HepG2 (cell line): Measurements from ENCODE around the gene AIF1. TPM values are rescaled to one million over a fixed set of nuclear protein-coding genes. Genes with fewer than 3 reads are reported as not detected.

Experiments
- AHR ChIP-seq: IDR thresholded peaks from 2 replicates; pipeline ENCODE4 v1.6.1; 2018; ENCODE audit warnings: missing genetic modification reagents, missing compliant biosample characterization
- ASH2L ChIP-seq: fragments of 300-600, 200-600 bp; sonication (generic); IDR thresholded peaks from 2 replicates; pipeline ENCODE4 v1.7.0; 2017; ENCODE audit warnings: low read depth, mild to moderate bottlenecking, moderate library complexity, mixed read lengths, low read length; ENCODE audit not compliant: insufficient read length
- DMAP1 ChIP-seq: IDR thresholded peaks from 2 replicates; pipeline ENCODE4 v1.6.1; 2016
- HMG20A ChIP-seq: IDR thresholded peaks from 2 replicates; pipeline ENCODE4 v1.6.1; 2016; ENCODE audit warnings: borderline replicate concordance
- KAT8 ChIP-seq: IDR thresholded peaks from 2 replicates; pipeline ENCODE4 v1.6.1; 2016; ENCODE audit warnings: missing genetic modification reagents, missing compliant biosample characterization
- MAFK ChIP-seq, 2 experiments: IDR thresholded peaks in 1 of 2; conservative IDR thresholded peaks in 1 of 2; 2 replicates each; pipeline ENCODE4 v1.6.1; 2011; ENCODE audit warnings: improper control_type of control experiment in 2 of 2, low read length in 2 of 2
- MEF2D ChIP-seq: sonication (generic); formaldehyde crosslinking; IDR thresholded peaks from 2 replicates; pipeline ENCODE4 v1.5.1; 2020; ENCODE audit warnings: mild to moderate bottlenecking, missing genetic modification reagents
- PITX1 ChIP-seq: sonication (generic); formaldehyde crosslinking; IDR thresholded peaks from 2 replicates; pipeline ENCODE4 v1.5.1; 2020; ENCODE audit warnings: mild to moderate bottlenecking, missing genetic modification reagents
- RAD21 ChIP-seq: fragments of 450-650 bp; formaldehyde crosslinking; IDR thresholded peaks from 2 replicates; pipeline ENCODE4 v1.5.0; 2020; ENCODE audit warnings: mild to moderate bottlenecking
- RCOR2 ChIP-seq: IDR thresholded peaks from 2 replicates; pipeline ENCODE4 v1.6.1; 2016; ENCODE audit warnings: missing biosample characterization, missing genetic modification reagents
- RNF2 ChIP-seq: fragments of 450-650 bp; conservative IDR thresholded peaks from 2 replicates; pipeline ENCODE4 v1.6.1; 2016; ENCODE audit warnings: low read depth
- SALL1 ChIP-seq: sonication (generic); formaldehyde crosslinking; IDR thresholded peaks from 2 replicates; pipeline ENCODE4 v1.8.0; 2022; ENCODE audit warnings: mild to moderate bottlenecking, missing genetic modification reagents
- SMC3 ChIP-seq: IDR thresholded peaks from 2 replicates; pipeline ENCODE4 v1.6.1; 2011; ENCODE audit warnings: low read length, improper control_type of control experiment
- SNRNP70 ChIP-seq: fragments of 200-400 bp; formaldehyde crosslinking; IDR thresholded peaks from 2 replicates; pipeline ENCODE4 v1.6.1; 2017; ENCODE audit warnings: mild to moderate bottlenecking, low read depth, low read length, moderate library complexity
- TSC22D2 ChIP-seq: sonication (generic); formaldehyde crosslinking; IDR thresholded peaks from 2 replicates; pipeline ENCODE4 v1.5.1; 2020; ENCODE audit warnings: missing genetic modification reagents, mild to moderate bottlenecking, borderline replicate concordance
- ZBTB1 ChIP-seq: sonication (generic); formaldehyde crosslinking; IDR thresholded peaks from 2 replicates; pipeline ENCODE4 v1.4.0; 2020; ENCODE audit warnings: missing genetic modification reagents, borderline replicate concordance
- ZNF121 ChIP-seq: sonication (generic); formaldehyde crosslinking; IDR thresholded peaks from 2 replicates; pipeline ENCODE4 v1.5.0; 2020; ENCODE audit warnings: mild to moderate bottlenecking, missing genetic modification reagents
- ZNF3 ChIP-seq: IDR thresholded peaks from 2 replicates; pipeline ENCODE4 v1.7.0; 2017; ENCODE audit warnings: inconsistent platforms
- ZNF337 ChIP-seq: sonication (generic); formaldehyde crosslinking; IDR thresholded peaks from 2 replicates; pipeline ENCODE4 v1.5.1; 2020; ENCODE audit warnings: missing genetic modification reagents, low read depth, mild to moderate bottlenecking, borderline replicate concordance
- ZNF629 ChIP-seq: sonication (generic); formaldehyde crosslinking; conservative IDR thresholded peaks from 2 replicates; pipeline ENCODE4 v1.5.0; 2020; ENCODE audit warnings: missing genetic modification reagents
- ZNF775 ChIP-seq: sonication (generic); formaldehyde crosslinking; IDR thresholded peaks from 2 replicates; pipeline ENCODE4 v1.4.0; 2020; ENCODE audit warnings: missing genetic modification reagents, mild to moderate bottlenecking, moderate library complexity, borderline replicate concordance
- polyA plus RNA-seq, 8 experiments: library from polyadenylated mRNA; depleted of rRNA in 3 of 8; stranded (reverse) in 7 of 8; unstranded in 1 of 8; fragments of >200 nt; fragmentation: Illumina TruSeq in 4 of 8; extraction: Trizol in 4 of 8; gene quantifications; 2 replicates each; pipeline versions ENCODE4 v1.2.1 to v1.2.3, GENCODE V29; 2011 to 2016; ENCODE audit warnings: low read depth in 4 of 8, missing spikeins in 1 of 8, mixed read lengths in 1 of 8; ENCODE audit not compliant: insufficient read depth in 1 of 8
- total RNA-seq, 5 experiments: library from RNA; depleted of rRNA; stranded (reverse); fragments of >200 nt; fragmentation: Illumina TruSeq; extraction: Trizol; gene quantifications; 2 replicates each; pipeline ENCODE4 v1.2.3, GENCODE V29; 2016; ENCODE audit warnings: low read depth in 1 of 5
- TF ChIP-seq, protein P1 (sequence below): sonication (generic); formaldehyde crosslinking; IDR thresholded peaks from 2 replicates; pipeline ENCODE4 v1.4.0; 2020; ENCODE audit warnings: mild to moderate bottlenecking, missing genetic modification reagents
- TF ChIP-seq, protein P2 (sequence below): sonication (generic); formaldehyde crosslinking; IDR thresholded peaks from 2 replicates; pipeline ENCODE4 v1.9.0; 2021; ENCODE audit warnings: missing genetic modification reagents, borderline replicate concordance
- TF ChIP-seq, protein P3 (sequence below): sonication (generic); formaldehyde crosslinking; IDR thresholded peaks from 2 replicates; pipeline ENCODE4 v1.4.0; 2020; ENCODE audit warnings: missing genetic modification reagents, mild to moderate bottlenecking, borderline replicate concordance

Gene AIF1
- total and polyA plus RNA-seq, 2 of the 13 experiments (the other 11 are each of a cell fraction or from before 2014, with no cell fraction given): 1.5 TPM; not detected in 1

DNA sequence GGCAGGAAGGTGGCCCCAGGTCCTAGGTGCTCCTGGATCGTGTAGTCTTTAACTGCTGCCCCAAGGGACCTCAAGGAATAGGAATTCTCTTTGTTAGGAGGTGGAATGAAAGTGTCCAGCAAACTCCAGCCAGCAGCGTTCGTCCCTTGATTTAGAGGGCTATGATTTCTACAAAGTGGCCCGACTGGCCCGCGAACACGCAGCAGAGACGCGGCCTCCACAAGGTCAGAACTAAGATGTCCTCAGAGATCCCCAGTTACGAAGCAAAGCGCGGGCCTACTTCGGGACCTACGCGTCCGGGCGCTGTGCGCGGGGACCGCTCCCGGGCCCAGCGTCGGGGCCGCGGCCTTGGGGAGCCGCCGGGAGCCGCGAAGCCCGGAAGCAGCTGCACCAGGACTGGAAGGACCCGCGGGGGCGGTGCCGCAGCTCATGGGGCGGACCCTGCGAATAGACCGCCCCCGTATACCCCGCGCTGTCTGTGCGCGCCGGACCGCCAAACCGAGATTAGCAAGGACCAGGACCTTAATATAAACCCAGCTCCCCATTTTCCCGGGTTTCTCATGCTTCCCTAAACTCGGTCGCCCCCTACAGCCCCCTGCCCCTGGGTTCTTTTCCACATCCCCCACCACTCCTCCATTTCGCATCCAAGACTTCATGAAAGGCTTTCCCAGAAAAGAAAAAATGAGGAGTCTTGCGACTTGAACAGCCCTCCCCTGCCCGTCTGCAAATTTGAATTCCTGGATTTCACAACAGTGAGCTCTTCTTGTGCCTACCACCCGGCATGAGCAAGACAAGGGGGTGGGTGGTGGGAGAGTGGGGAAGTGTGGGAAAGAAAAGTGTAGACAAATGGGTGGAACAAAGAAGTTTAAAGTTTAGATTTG, 45.6 kb downstream of the AIF1 start, which contains the start of gene C6orf47 (continued):
- TF ChIP-seq KAT8: peak; percentile 87
- no peak for TF ChIP-seq ZNF775 (CRISPR knock-in tag)
- TF ChIP-seq, protein P1, sequence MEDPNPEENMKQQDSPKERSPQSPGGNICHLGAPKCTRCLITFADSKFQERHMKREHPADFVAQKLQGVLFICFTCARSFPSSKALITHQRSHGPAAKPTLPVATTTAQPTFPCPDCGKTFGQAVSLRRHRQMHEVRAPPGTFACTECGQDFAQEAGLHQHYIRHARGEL (CRISPR knock-in tag): no peak; the same call in 1 of the 2 replicates
- 0 out of 2 replicates have a peak, but pooled peaks have one; percentile 23 for TF ChIP-seq TSC22D2
- TF ChIP-seq RNF2: no peak; the same call in 1 of the 2 replicates
- peak; percentile 81 for TF ChIP-seq SALL1 (CRISPR knock-in tag)
- TF ChIP-seq SMC3: no peak
- TF ChIP-seq ZBTB1 (CRISPR knock-in tag): no peak
- no peak for TF ChIP-seq ZNF3 (CRISPR knock-in tag)
- TF ChIP-seq DMAP1 (CRISPR knock-in tag): peak; percentile 48; the same call in 1 of the 2 replicates
- TF ChIP-seq, protein P2, sequence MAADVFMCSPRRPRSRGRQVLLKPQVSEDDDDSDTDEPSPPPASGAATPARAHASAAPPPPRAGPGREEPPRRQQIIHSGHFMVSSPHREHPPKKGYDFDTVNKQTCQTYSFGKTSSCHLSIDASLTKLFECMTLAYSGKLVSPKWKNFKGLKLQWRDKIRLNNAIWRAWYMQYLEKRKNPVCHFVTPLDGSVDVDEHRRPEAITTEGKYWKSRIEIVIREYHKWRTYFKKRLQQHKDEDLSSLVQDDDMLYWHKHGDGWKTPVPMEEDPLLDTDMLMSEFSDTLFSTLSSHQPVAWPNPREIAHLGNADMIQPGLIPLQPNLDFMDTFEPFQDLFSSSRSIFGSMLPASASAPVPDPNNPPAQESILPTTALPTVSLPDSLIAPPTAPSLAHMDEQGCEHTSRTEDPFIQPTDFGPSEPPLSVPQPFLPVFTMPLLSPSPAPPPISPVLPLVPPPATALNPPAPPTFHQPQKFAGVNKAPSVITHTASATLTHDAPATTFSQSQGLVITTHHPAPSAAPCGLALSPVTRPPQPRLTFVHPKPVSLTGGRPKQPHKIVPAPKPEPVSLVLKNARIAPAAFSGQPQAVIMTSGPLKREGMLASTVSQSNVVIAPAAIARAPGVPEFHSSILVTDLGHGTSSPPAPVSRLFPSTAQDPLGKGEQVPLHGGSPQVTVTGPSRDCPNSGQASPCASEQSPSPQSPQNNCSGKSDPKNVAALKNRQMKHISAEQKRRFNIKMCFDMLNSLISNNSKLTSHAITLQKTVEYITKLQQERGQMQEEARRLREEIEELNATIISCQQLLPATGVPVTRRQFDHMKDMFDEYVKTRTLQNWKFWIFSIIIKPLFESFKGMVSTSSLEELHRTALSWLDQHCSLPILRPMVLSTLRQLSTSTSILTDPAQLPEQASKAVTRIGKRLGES (CRISPR knock-in tag): 0 out of 2 replicates have a peak, but pooled peaks have one; percentile 43
- TF ChIP-seq HMG20A (CRISPR knock-in tag): 0 out of 2 replicates have a peak, but pooled peaks have one; percentile 43
- TF ChIP-seq MAFK (conservative IDR thresholded peaks at IDR 0.05 in 1 of 2, IDR thresholded peaks at IDR 0.05 in 1 of 2; ENCODE audit: low read length in 2 of 2): no peak
- TF ChIP-seq PITX1 (CRISPR knock-in tag): no peak
- peak; percentile 36; the same call in 1 of the 2 replicates for TF ChIP-seq RAD21 (CRISPR knock-in tag)
- TF ChIP-seq SNRNP70: no peak
- no peak for TF ChIP-seq MEF2D
- TF ChIP-seq ZNF121: peak; percentile 62; the same call in 1 of the 2 replicates
- peak; percentile 82 for TF ChIP-seq ASH2L
- peak; percentile 45 for TF ChIP-seq ZNF629 (CRISPR knock-in tag)
- TF ChIP-seq ZNF337: peak; percentile 64; the same call in 1 of the 2 replicates
- TF ChIP-seq, protein P3, sequence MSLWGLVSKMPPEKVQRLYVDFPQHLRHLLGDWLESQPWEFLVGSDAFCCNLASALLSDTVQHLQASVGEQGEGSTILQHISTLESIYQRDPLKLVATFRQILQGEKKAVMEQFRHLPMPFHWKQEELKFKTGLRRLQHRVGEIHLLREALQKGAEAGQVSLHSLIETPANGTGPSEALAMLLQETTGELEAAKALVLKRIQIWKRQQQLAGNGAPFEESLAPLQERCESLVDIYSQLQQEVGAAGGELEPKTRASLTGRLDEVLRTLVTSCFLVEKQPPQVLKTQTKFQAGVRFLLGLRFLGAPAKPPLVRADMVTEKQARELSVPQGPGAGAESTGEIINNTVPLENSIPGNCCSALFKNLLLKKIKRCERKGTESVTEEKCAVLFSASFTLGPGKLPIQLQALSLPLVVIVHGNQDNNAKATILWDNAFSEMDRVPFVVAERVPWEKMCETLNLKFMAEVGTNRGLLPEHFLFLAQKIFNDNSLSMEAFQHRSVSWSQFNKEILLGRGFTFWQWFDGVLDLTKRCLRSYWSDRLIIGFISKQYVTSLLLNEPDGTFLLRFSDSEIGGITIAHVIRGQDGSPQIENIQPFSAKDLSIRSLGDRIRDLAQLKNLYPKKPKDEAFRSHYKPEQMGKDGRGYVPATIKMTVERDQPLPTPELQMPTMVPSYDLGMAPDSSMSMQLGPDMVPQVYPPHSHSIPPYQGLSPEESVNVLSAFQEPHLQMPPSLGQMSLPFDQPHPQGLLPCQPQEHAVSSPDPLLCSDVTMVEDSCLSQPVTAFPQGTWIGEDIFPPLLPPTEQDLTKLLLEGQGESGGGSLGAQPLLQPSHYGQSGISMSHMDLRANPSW (CRISPR knock-in tag): peak; percentile 80; the same call in 1 of the 2 replicates
- no peak for TF ChIP-seq RCOR2
- no peak; the same call in 1 of the 2 replicates for TF ChIP-seq AHR
